ENCODE data around the gene PLEKHG1. TPM values are rescaled to one million over a fixed set of nuclear protein-coding genes. Genes with fewer than 3 reads are reported as not detected.

Gene PLEKHG1
- total and polyA plus RNA-seq, 12 donors = 2.1 to 14.5 (median 7.6) TPM

- Histone ChIP-seq H3K9me3 (replicated peaks in 1 of 3) (no peaks in the 10 kb centered on the region), H3K27me3 (no peaks in the 10 kb centered on the region), H3K36me3 (replicated peaks in 1 of 2) (no peaks in the 10 kb centered on the region), H3K27ac (no peak overlapping the region), H3K4me3 (no peak overlapping the region), H3K4me1 (replicated peaks in 1 of 2) (peaks cover 0 to 9% of the 10 kb centered on the region in 2 donors)
- intact Hi-C loops (cut with DNase I) = no loop called here
- 58 to 77% (median 72%) methylated on average over 3 of the region's 3 CpGs for WGBS, 4 donors
- DNase-seq = no peak
- no peak for TF ChIP-seq POLR2A (IDR thresholded peaks at IDR 0.05)
Measured at GRCh38 chr6:150635906-150636514, 36.3 kb downstream of the PLEKHG1 start.

- H3K4me1 ChIP-seq (replicated peaks in 1 of 2) = peaks cover 0 to 9% of the 10 kb centered on the region in 2 donors
- H3K4me3 ChIP-seq = no peak overlapping the region
- no peak overlapping the region for H3K27ac ChIP-seq
- H3K36me3 ChIP-seq (replicated peaks in 1 of 2) = no peaks in the 10 kb centered on the region
- H3K9me3 ChIP-seq (replicated peaks in 1 of 3) = no peaks in the 10 kb centered on the region
- intact Hi-C loops (cut with DNase I) = no loop called here
- no peaks in the 10 kb centered on the region for H3K27me3 ChIP-seq
- 67 to 86% (median 73%) methylated on average over 1 of the region's 1 CpG for WGBS, 4 donors
- DNase-seq = no peak
- TF ChIP-seq POLR2A (IDR thresholded peaks at IDR 0.05) = no peak
- TF ChIP-seq, protein P1, sequence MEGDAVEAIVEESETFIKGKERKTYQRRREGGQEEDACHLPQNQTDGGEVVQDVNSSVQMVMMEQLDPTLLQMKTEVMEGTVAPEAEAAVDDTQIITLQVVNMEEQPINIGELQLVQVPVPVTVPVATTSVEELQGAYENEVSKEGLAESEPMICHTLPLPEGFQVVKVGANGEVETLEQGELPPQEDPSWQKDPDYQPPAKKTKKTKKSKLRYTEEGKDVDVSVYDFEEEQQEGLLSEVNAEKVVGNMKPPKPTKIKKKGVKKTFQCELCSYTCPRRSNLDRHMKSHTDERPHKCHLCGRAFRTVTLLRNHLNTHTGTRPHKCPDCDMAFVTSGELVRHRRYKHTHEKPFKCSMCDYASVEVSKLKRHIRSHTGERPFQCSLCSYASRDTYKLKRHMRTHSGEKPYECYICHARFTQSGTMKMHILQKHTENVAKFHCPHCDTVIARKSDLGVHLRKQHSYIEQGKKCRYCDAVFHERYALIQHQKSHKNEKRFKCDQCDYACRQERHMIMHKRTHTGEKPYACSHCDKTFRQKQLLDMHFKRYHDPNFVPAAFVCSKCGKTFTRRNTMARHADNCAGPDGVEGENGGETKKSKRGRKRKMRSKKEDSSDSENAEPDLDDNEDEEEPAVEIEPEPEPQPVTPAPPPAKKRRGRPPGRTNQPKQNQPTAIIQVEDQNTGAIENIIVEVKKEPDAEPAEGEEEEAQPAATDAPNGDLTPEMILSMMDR (IDR thresholded peaks at IDR 0.05) = no peak
Measured at GRCh38 chr6:150636808-150637207, 37.1 kb downstream of the PLEKHG1 start.

DNA sequence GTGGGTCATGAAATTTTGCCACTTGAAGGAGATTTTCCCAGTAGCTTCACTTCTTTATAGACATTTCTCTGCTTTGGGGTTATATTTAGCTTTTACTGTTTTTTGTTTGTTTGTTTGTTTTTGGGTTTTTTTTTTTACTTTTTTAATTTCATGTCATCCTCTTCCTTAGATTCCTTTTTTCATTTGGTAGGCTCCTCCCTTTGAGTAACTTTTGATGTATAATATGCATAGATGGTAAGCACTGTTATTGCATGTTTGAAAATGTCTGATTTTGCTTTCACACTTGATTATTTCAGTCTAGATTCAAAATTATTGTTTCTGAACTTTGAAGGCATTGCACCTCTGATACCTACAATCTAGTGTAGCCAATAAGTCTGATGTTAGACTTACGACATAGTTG is 37.6 kb downstream of the PLEKHG1 start:
- H3K9me3 ChIP-seq (replicated peaks in 1 of 3) = no peaks in the 10 kb centered on the region
- peaks cover 0 to 13% of the 10 kb centered on the region in 2 donors for H3K4me1 ChIP-seq (replicated peaks in 1 of 2)
- H3K4me3 ChIP-seq = no peak overlapping the region
- no peak for DNase-seq
- H3K36me3 ChIP-seq (replicated peaks in 1 of 2) = no peaks in the 10 kb centered on the region
- intact Hi-C loops (cut with DNase I) = no loop called here
- no peak for TF ChIP-seq POLR2A (IDR thresholded peaks at IDR 0.05)
- TF ChIP-seq, protein P1 (IDR thresholded peaks at IDR 0.05) = no peak
- H3K27me3 ChIP-seq = no peaks in the 10 kb centered on the region
- no peak overlapping the region for H3K27ac ChIP-seq
- 79 to 94% (median 84%) methylated on average over 1 of the region's 1 CpG for WGBS, 4 donors

GRCh38 chr6:150638267-150638666 is 38.6 kb downstream of the PLEKHG1 start:
- H3K36me3 ChIP-seq (replicated peaks in 1 of 2) = no peaks in the 10 kb centered on the region
- intact Hi-C loops (cut with DNase I) = no loop called here
- H3K27ac ChIP-seq = no peak overlapping the region
- 71 to 83% (median 73%) methylated on average over 1 of the region's 1 CpG for WGBS, 4 donors
- no peak overlapping the region for H3K4me3 ChIP-seq
- no peaks in the 10 kb centered on the region for H3K9me3 ChIP-seq (replicated peaks in 1 of 3)
- TF ChIP-seq, protein P1 (IDR thresholded peaks at IDR 0.05) = no peak
- TF ChIP-seq POLR2A (IDR thresholded peaks at IDR 0.05) = no peak
- H3K27me3 ChIP-seq = no peaks in the 10 kb centered on the region
- peaks cover 0 to 6% of the 10 kb centered on the region in 2 donors for H3K4me1 ChIP-seq (replicated peaks in 1 of 2)
- DNase-seq = no peak

DNA sequence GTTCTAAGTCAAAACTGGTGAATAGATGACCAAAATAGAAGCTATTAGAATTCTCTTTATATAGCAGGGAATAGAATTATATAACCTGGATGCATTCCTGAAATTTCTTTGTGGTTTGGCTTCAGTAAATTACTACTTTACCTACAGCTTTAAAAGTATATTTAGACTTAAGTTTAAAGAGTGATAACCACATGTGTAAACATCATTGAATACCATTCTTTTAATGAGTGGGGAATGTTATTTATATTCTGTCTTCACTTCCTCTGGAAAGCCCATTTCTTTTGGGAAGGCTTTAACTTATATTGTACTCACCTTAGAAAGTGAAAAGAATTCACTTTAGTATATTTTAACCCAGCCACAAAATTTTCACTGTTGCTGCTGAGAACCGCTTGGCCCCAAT is 39.1 kb downstream of the PLEKHG1 start:
- no peaks in the 10 kb centered on the region for H3K27me3 ChIP-seq
- H3K4me3 ChIP-seq = no peak overlapping the region
- H3K27ac ChIP-seq = no peak overlapping the region
- no peaks in the 10 kb centered on the region for H3K36me3 ChIP-seq (replicated peaks in 1 of 2)
- TF ChIP-seq POLR2A (IDR thresholded peaks at IDR 0.05) = no peak
- TF ChIP-seq, protein P1 (IDR thresholded peaks at IDR 0.05) = no peak
- WGBS, 4 donors = 92 to 99% (median 97%) methylated on average over 1 of the region's 1 CpG
- H3K4me1 ChIP-seq (replicated peaks in 1 of 2) = peaks cover 0 to 6% of the 10 kb centered on the region in 2 donors
- no peak for DNase-seq
- H3K9me3 ChIP-seq (replicated peaks in 1 of 3) = no peaks in the 10 kb centered on the region
- intact Hi-C loops (cut with DNase I) = no loop called here
